OCI-LY7 (cell line): ENCODE results near the gene USP22.

Experiments
- EZH2phosphoT487 ChIP-seq: fragments of 200-600 bp; sonication (generic); IDR thresholded peaks from 2 replicates; pipeline ENCODE4 v1.6.1; 2018; ENCODE audit warnings: low read depth, borderline replicate concordance, mild to moderate bottlenecking, mixed run types, antibody characterized with exemption, low read length, moderate library complexity, mixed read lengths
- TF ChIP-seq, protein P1 (sequence below): fragments of 200-600 bp; sonication (generic); conservative IDR thresholded peaks from 2 replicates; pipeline ENCODE4 v1.5.1; 2014; ENCODE audit warnings: mild to moderate bottlenecking, antibody characterized with exemption, low read length, moderate library complexity, mixed read lengths

GRCh38 chr17:21035406-21035805 lies 7.4 kb downstream of the USP22 start:
- TF ChIP-seq, protein P1, sequence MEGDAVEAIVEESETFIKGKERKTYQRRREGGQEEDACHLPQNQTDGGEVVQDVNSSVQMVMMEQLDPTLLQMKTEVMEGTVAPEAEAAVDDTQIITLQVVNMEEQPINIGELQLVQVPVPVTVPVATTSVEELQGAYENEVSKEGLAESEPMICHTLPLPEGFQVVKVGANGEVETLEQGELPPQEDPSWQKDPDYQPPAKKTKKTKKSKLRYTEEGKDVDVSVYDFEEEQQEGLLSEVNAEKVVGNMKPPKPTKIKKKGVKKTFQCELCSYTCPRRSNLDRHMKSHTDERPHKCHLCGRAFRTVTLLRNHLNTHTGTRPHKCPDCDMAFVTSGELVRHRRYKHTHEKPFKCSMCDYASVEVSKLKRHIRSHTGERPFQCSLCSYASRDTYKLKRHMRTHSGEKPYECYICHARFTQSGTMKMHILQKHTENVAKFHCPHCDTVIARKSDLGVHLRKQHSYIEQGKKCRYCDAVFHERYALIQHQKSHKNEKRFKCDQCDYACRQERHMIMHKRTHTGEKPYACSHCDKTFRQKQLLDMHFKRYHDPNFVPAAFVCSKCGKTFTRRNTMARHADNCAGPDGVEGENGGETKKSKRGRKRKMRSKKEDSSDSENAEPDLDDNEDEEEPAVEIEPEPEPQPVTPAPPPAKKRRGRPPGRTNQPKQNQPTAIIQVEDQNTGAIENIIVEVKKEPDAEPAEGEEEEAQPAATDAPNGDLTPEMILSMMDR, result no peak
- TF ChIP-seq EZH2phosphoT487, result no peak
